ENCODE measurements around the gene HMG20B.

The HMG20B gene

GRCh38 chr19:3533563-3534216, 39.1 kb upstream of the HMG20B start:
- TF ChIP-seq GATA1 (IDR thresholded peaks at IDR 0.05; ENCODE audit: low read depth, low read length) (no peak), POLR2A (IDR thresholded peaks at IDR 0.05; ENCODE audit: low read length) (no peak)
- DNase-seq, result no peak

GRCh38 chr19:3534375-3535234, 38.1 kb upstream of the HMG20B start:
- TF ChIP-seq GATA1 (IDR thresholded peaks at IDR 0.05; ENCODE audit: low read depth, low read length) (no peak), POLR2A (IDR thresholded peaks at IDR 0.05; ENCODE audit: low read length) (no peak)
- DNase-seq, result no peak

GRCh38 chr19:3535235-3535535, 37.6 kb upstream of the HMG20B start:
- TF ChIP-seq POLR2A (IDR thresholded peaks at IDR 0.05; ENCODE audit: low read length), result no peak
- no peak for TF ChIP-seq GATA1 (IDR thresholded peaks at IDR 0.05; ENCODE audit: low read depth, low read length)
- no peak for DNase-seq

DNA sequence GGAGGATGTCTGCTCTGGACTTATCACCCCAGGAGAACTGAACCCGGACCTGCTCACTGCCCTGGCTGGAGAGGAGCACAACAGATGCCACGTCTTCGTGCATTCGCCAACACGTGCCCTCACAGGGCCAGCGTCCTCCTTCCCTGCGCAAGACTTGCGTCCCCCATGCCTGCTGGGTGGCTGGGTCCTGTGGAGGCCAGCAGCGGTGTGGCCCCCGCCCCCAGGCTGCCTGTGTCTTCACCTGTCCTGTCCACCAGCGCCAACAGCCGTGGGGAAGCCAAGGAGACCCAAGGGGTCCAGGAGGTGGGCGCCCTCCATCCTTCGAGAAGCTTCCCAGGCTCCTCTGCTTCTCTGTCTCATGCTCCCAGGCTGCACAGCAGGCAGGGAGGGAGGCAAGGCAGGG, 37.2 kb upstream of the HMG20B start:
- TF ChIP-seq GATA1 (IDR thresholded peaks at IDR 0.05; ENCODE audit: low read depth, low read length) (no peak), POLR2A (IDR thresholded peaks at IDR 0.05; ENCODE audit: low read length) (no peak)
- DNase-seq, result no peak

DNA sequence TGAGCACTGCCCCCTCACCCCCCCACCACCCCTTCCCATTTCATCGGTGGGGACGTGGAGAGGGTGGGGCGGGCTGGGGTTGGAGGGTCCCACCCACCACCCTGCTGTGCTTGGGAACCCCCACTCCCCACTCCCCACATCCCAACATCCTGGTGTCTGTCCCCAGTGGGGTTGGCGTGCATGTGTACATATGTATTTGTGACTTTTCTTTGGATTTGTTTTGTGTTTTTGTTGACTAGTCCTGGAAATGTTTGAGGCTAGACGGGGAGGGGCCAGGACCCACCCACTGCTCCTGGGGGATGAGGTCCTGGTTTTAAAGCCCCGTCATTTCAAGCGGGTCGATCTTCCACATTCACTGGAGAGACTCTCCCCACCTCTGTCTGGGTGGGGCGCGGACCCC, 36.8 kb upstream of the HMG20B start:
- no peak for TF ChIP-seq GATA1 (IDR thresholded peaks at IDR 0.05; ENCODE audit: low read depth, low read length)
- TF ChIP-seq POLR2A (IDR thresholded peaks at IDR 0.05; ENCODE audit: low read length), result no peak
- no peak for DNase-seq

GRCh38 chr19:3536429-3537100, 36.2 kb upstream of the HMG20B start:
- DNase-seq, result no peak
- TF ChIP-seq GATA1 (IDR thresholded peaks at IDR 0.05; ENCODE audit: low read depth, low read length), result no peak
- no peak for TF ChIP-seq POLR2A (IDR thresholded peaks at IDR 0.05; ENCODE audit: low read length)

DNA sequence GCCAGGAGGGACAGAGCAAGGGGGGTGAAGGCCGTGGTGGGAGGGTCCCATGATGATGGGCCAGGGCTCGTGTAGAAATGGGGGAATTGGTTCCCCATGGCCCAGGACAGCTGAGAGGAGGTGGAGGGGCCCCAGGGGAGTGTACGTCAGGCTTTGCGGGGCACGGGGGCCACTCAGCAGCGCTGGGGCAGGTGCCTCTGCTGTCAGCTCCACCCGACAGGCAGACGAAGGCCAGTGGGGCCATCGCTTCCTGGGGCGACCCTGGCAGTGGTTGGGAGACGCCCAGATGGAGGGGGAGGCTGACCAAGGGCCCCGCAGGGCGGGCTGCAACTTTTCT, 35.7 kb upstream of the HMG20B start:
- TF ChIP-seq POLR2A (IDR thresholded peaks at IDR 0.05; ENCODE audit: low read length), result no peak
- TF ChIP-seq GATA1 (IDR thresholded peaks at IDR 0.05; ENCODE audit: low read depth, low read length), result no peak
- no peak for DNase-seq

DNA sequence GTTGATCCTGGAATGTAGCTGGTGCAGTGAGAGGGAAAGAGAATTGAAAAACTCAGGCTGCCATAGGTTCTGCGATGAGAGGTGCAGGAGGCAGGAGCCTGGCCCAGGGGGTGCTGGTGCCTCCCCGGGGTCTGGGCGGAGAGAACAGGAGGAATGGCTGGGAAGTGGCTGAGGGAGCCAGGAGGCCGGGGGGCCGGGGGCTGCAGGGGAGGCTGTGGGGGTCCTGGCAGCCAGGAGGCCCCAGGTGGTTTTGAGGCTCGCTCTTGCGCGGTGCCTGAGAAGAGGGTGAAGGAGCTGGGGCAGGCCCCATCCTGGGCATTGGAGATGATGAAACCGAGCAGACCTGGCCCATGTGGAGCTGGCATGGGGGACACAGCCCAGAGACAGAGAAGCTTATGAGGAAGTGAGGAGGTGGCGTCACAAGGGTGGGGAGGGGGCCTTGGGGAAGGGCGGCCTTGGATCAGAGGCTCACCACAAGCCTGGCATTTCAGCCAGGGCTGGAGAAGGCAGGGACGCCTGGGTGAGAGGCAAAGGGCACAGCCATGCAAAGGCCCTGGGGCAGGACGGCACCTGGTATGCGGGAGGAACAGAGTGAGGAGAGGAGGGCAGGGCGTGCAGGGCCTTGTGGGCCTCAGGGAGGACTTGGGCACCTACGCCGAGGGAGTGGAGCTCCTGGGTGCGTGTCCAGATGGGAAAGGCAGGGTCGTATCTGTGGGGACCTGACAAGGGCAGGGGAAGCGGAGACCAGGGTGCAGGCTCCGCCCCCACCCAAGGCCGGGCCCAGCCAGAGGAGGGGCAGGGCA, 35.1 kb upstream of the HMG20B start:
- TF ChIP-seq POLR2A (IDR thresholded peaks at IDR 0.05; ENCODE audit: low read length) (no peak), GATA1 (IDR thresholded peaks at IDR 0.05; ENCODE audit: low read depth, low read length) (no peak)
- no peak for DNase-seq

- DNase-seq, result no peak
- TF ChIP-seq GATA1 (IDR thresholded peaks at IDR 0.05; ENCODE audit: low read depth, low read length), result no peak
- no peak for TF ChIP-seq POLR2A (IDR thresholded peaks at IDR 0.05; ENCODE audit: low read length)
Observed at GRCh38 chr19:3538258-3538929, 34.4 kb upstream of the HMG20B start.

DNA sequence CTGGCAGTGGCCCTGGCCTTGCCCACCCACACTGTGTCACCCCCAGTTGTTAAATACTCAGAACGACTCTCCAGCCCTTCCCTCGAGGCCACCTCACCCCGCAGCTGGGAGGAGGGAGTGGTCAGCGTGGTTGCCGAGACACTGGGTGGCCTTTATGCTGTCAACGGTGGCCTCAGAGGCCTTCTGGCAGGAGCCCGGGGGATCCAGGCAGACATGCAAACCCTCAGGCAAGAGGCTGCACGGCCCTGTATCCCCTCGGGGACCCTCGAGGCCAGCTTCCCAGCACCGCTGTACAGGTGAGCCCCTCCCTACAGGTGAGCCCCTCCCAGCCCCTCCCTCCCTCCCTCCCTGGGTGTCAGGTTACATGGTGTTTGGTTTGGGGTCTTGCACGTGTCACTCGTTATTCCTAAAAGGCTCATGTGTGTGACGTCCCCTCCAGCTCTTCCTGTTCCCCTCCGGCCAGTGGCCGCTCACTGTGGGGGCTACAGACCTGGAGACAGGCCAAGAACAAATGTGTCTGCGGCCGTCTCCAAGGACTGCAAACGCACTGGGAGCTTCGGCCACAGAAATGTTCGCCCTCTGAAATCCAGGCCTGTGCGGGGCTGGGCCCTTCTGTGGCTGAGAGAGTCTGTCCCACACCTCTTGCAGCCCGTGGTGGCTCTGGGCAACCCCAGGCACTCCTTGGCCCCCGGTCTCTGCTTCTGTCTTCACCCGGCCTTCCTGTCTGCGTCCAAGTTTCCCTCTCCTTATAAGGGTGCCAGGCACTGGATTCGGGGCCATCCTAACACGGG, 33.6 kb upstream of the HMG20B start, which contains the start of gene TEKTIP1:
Gene TEKTIP1 (plus strand): TSS at position 210 of the 791 bp plus-strand sequence. CDS start 4 bp downstream, at position 214.
- DNase-seq, result no peak

GRCh38 chr19:3539756-3540118, 33.0 kb upstream of the HMG20B start:
- TF ChIP-seq POLR2A (IDR thresholded peaks at IDR 0.05; ENCODE audit: low read length) (no peak), GATA1 (IDR thresholded peaks at IDR 0.05; ENCODE audit: low read depth, low read length) (no peak)
- no peak for DNase-seq

More for the DNA sequence above, 33.6 kb upstream of the HMG20B start, which contains the start of gene TEKTIP1:
- TF ChIP-seq POLR2A (IDR thresholded peaks at IDR 0.05; ENCODE audit: low read length) (no peak), GATA1 (IDR thresholded peaks at IDR 0.05; ENCODE audit: low read depth, low read length) (no peak)

All from erythroblast (primary cell).